ENCODE data around the gene ABCA13.

ABCA13 gene

GRCh38 chr7:48658138-48658537 lies 486.9 kb downstream of the ABCA13 start:
- no peak for FAIRE-seq

GRCh38 chr7:48660306-48660870 lies 489.1 kb downstream of the ABCA13 start:
- no peak for FAIRE-seq

GRCh38 chr7:48664241-48664640 lies 493.0 kb downstream of the ABCA13 start:
- no peak for FAIRE-seq

- FAIRE-seq, result no peak
Observed at GRCh38 chr7:48665353-48666135, 494.3 kb downstream of the ABCA13 start.

GRCh38 chr7:48667407-48667806 lies 496.1 kb downstream of the ABCA13 start:
- no peak for FAIRE-seq

GRCh38 chr7:48671656-48672055 lies 500.4 kb downstream of the ABCA13 start:
- FAIRE-seq, result no peak

- no peak for FAIRE-seq
Observed at GRCh38 chr7:48681006-48681405, 509.7 kb downstream of the ABCA13 start.

GRCh38 chr7:48691788-48692187 lies 520.5 kb downstream of the ABCA13 start:
- no peak for FAIRE-seq

Measured in G401.6 (cell line).